ENCODE data around the gene AMIGO3. TPM values are rescaled to one million over a fixed set of nuclear protein-coding genes. Genes with fewer than 3 reads are reported as not detected.

AMIGO3 gene
- total and polyA plus RNA-seq, 2 donors (not counting 1 experiment from before 2014, with no cell fraction given): 11.1 TPM; not detected in 1

DNA sequence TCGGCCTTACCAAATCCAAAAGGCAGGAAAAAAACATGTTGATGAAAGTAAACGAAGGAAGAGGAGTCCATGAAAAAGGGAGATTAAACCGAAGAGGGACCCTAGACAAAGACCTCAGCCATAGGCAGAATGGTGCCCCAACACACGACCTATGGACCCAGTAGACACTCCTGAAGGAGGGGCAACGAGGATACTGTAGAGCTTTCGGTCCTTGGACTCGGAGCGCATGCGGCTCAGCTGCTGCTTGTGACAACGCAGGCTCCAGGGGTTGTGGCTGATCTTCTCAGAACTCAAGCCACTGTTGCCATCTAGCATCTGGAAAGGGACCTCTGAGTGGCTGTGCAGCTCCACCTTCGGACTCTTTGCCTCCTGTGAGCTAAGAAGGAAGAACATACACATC is 13.1 kb upstream of the AMIGO3 start:
- POLR2A ChIA-PET: no interaction called here

More for the DNA sequence above, 13.1 kb upstream of the AMIGO3 start:
- Histone ChIP-seq H3K27ac (ENCODE audit: low read length in 2 of 2) (no peak overlapping the region), H3K36me3 (replicated peaks in 1 of 2; ENCODE audit: control extremely low read depth in 1 of 2, control insufficient read depth in 1 of 2, extremely low read depth in 1 of 2, insufficient read depth in 2 of 2, low read length in 1 of 2) (peaks cover 6 to 56% of the 10 kb centered on the region in 2 experiments), H3K4me2 (replicated peaks; ENCODE audit: low read depth, low read length, poor library complexity, severe bottlenecking) (no peak overlapping the region), H3K4me1 (ENCODE audit: control insufficient read depth in 2 of 2, insufficient read depth in 2 of 2, low read length in 2 of 2) (peaks cover 0 to 3% of the 10 kb centered on the region in 2 donors), H3K9ac (ENCODE audit: low read length) (no peak overlapping the region), H3K27me3 (replicated peaks in 1 of 4; ENCODE audit: control extremely low read depth in 1 of 4, control insufficient read depth in 3 of 4, insufficient read depth in 4 of 4, low read length in 3 of 4) (no peaks in the 10 kb centered on the region), H3K4me3 (ENCODE audit: control extremely low read depth in 1 of 5, extremely low read depth in 1 of 5, insufficient read depth in 1 of 5, low read depth in 2 of 5, low read length in 4 of 5) (no peak overlapping the region), H3K79me2 (ENCODE audit: control insufficient read depth, insufficient read depth, low read length) (peaks cover 4% of the 10 kb centered on the region), H2AFZ (ENCODE audit: insufficient read depth, low read depth, low read length, poor library complexity, severe bottlenecking) (no peak overlapping the region), H4K20me1 (ENCODE audit: control insufficient read depth, insufficient read depth, low read length, poor library complexity, severe bottlenecking) (no peaks in the 10 kb centered on the region), H3K9me3 (ENCODE audit: control extremely low read depth in 1 of 3, control insufficient read depth in 2 of 3, insufficient read depth in 1 of 3, low read length in 2 of 3) (no peaks in the 10 kb centered on the region)
- intact Hi-C loops (cut with micrococcal nuclease): no loop called here
- H3K27me3 Mint-ChIP-seq: no peaks in the 10 kb centered on the region
- H3K27ac Mint-ChIP-seq: no peak overlapping the region
- CTCF ChIA-PET: no interaction called here
- 94% methylated on average over 10 of the region's 11 CpGs for WGBS (ENCODE audit: insufficient coverage)
- no peak overlapping the region for H3K4me3 Mint-ChIP-seq
- TF ChIP-seq CTCF (IDR thresholded peaks at IDR 0.05) (no peak), EZH2 (IDR thresholded peaks at IDR 0.05; ENCODE audit: borderline replicate concordance, insufficient read depth, low read depth, low read length, poor library complexity, severe bottlenecking) (no peak)
- H3K9me3 Mint-ChIP-seq (ENCODE audit: insufficient read depth): no peaks in the 10 kb centered on the region
- DNase-seq (no peak), ATAC-seq (ENCODE audit: low read depth) (no peak)
- H3K4me1 Mint-ChIP-seq: peaks cover 2% of the 10 kb centered on the region

Measured in B cell (primary cell).